GM03348 (cell line): Measurements from ENCODE around the gene FBH1.
"Not testable (repeated sequence)": the region's sequence is repeated elsewhere in the genome, so short reads cannot be mapped to it uniquely, and the experiment has no call there.

Experiments used
- DNase-seq: peaks from one replicate; pipeline ENCODE4 v3.0.0; 2012; ENCODE audit warnings: low spot score

Gene FBH1

GRCh38 chr10:5960070-5960972, 70.3 kb downstream of the FBH1 start:
- no peak for DNase-seq

GRCh38 chr10:5960973-5961275, 70.9 kb downstream of the FBH1 start:
- DNase-seq: not testable (repeated sequence)

GRCh38 chr10:5961405-5962100, 71.5 kb downstream of the FBH1 start:
- no peak for DNase-seq

GRCh38 chr10:5962358-5962940, 72.4 kb downstream of the FBH1 start:
- DNase-seq: not testable (repeated sequence)

GRCh38 chr10:5963071-5963470, 73.0 kb downstream of the FBH1 start:
- DNase-seq: no peak

- DNase-seq: no peak
Observed at GRCh38 chr10:5963591-5963990, 73.5 kb downstream of the FBH1 start.

GRCh38 chr10:5964736-5965135, 74.7 kb downstream of the FBH1 start:
- DNase-seq: no peak

GRCh38 chr10:5965266-5965665, 75.2 kb downstream of the FBH1 start:
- no peak for DNase-seq

GRCh38 chr10:5968037-5968680, 78.1 kb downstream of the FBH1 start:
- DNase-seq: no peak

- no peak for DNase-seq
Observed at GRCh38 chr10:5968681-5969453, 78.8 kb downstream of the FBH1 start.

GRCh38 chr10:5970066-5970465, 80.0 kb downstream of the FBH1 start:
- DNase-seq: no peak

- DNase-seq: no peak
Observed at GRCh38 chr10:5970527-5970926, 80.5 kb downstream of the FBH1 start.

- DNase-seq: no peak
Observed at GRCh38 chr10:5971315-5971832, 81.3 kb downstream of the FBH1 start.

GRCh38 chr10:5971886-5972285, 81.8 kb downstream of the FBH1 start:
- peak; percentile 26 for DNase-seq

- DNase-seq: no peak
Observed at GRCh38 chr10:5973069-5973468, 83.0 kb downstream of the FBH1 start.

- DNase-seq: peak; percentile 67
Observed at GRCh38 chr10:5975641-5976473, 85.8 kb downstream of the FBH1 start.

GRCh38 chr10:5976512-5977470, 86.7 kb downstream of the FBH1 start:
- DNase-seq: peak; percentile 64

GRCh38 chr10:5977471-5978229, 87.6 kb downstream of the FBH1 start, which contains the start of gene IL15RA:
Gene IL15RA (minus strand): TSS chr10:5977543. CDS start chr10:5977492, 51 bp downstream.
- DNase-seq: peak; percentile 86

- DNase-seq: no peak
Observed at GRCh38 chr10:5978230-5978489, 88.1 kb downstream of the FBH1 start.
